H1 (cell line): Measurements from ENCODE around the gene GRIK2. TPM values are rescaled to one million over a fixed set of nuclear protein-coding genes. Genes with fewer than 3 reads are reported as not detected.

Source experiments
- CTCF ChIA-PET: fragments of 300-600 bp; sonication (Branson Sonifier 250); formaldehyde crosslinking; loops from one replicate; lab custom pipeline; 2021; ENCODE audit not compliant: partially characterized antibody; lab: Charles Lee
- POLR2A ChIA-PET: fragments of 300-600 bp; sonication (Branson Sonifier 250); formaldehyde crosslinking; loops from one replicate; lab custom pipeline; 2021; ENCODE audit warnings: inconsistent platforms; ENCODE audit not compliant: partially characterized antibody; lab: Charles Lee
- DNase-seq, 2 experiments: peaks; one replicate each; pipeline versions ENCODE4 v3.0.0 to v3.0.0-alpha.2; 2010 to 2022; ENCODE audit warnings: low spot score in 2 of 2, low read depth in 1 of 2, mixed read lengths in 1 of 2
- FAIRE-seq: peaks from 2 replicates; lab custom pipeline; 2011; peaks lifted over from hg19 to GRCh38; lab: Jason Lieb, UNC
- H2AFZ ChIP-seq: 2 replicates; pipeline ENCODE4 v1.8.1; 2012; ENCODE audit warnings: low read length, inconsistent platforms
- H2AK5ac ChIP-seq: 2 replicates; pipeline ENCODE4 v1.6.1; 2013; ENCODE audit warnings: low read depth, low read length
- H2BK120ac ChIP-seq: replicated peaks from 2 replicates; pipeline ENCODE3; 2013; ENCODE audit warnings: low read depth, low read length, inconsistent platforms
- H2BK12ac ChIP-seq: 2 replicates; pipeline ENCODE4 v1.6.1; 2013; ENCODE audit warnings: low read depth, low read length
- H2BK15ac ChIP-seq: 2 replicates; pipeline ENCODE4 v1.6.1; 2013; ENCODE audit warnings: low read length
- H2BK20ac ChIP-seq: 2 replicates; pipeline ENCODE4 v1.6.1; 2013; ENCODE audit warnings: low read length
- H2BK5ac ChIP-seq: 2 replicates; pipeline ENCODE4 v1.6.1; 2013; ENCODE audit warnings: low read depth, low read length
- H3K14ac ChIP-seq: 2 replicates; pipeline ENCODE4 v1.6.1; 2013; ENCODE audit warnings: inconsistent platforms; ENCODE audit not compliant: insufficient read length
- H3K18ac ChIP-seq: 2 replicates; pipeline ENCODE4 v1.6.1; 2013; ENCODE audit warnings: low read length; ENCODE audit errors: extremely low read depth
- H3K23ac ChIP-seq: 2 replicates; pipeline ENCODE4 v1.6.1; 2013; ENCODE audit warnings: inconsistent platforms; ENCODE audit not compliant: insufficient read length
- H3K23me2 ChIP-seq: 2 replicates; pipeline ENCODE4 v1.6.1; 2013; ENCODE audit warnings: low read depth, low read length
- H3K27ac ChIP-seq: 2 replicates; pipeline ENCODE4 v1.6.1; 2011; ENCODE audit warnings: low read depth, low read length, inconsistent platforms
- H3K27me3 ChIP-seq, 4 experiments: replicated peaks in 1 of 4; 1 replicate in 1 of 4; 2 replicates in 3 of 4; pipeline versions ENCODE4 v1.6.1 to v1.8.1; 2011 to 2013; ENCODE audit warnings: low read length in 3 of 4, mild to moderate bottlenecking in 3 of 4, inconsistent platforms in 2 of 4, mixed read lengths in 2 of 4, moderate library complexity in 1 of 4; ENCODE audit not compliant: control insufficient read depth in 3 of 4, insufficient read depth in 3 of 4; ENCODE audit errors: extremely low read depth in 1 of 4
- H3K36me3 ChIP-seq, 4 experiments: 2 replicates each; pipeline versions ENCODE4 v1.6.1 to v1.8.1; 2011 to 2013; ENCODE audit warnings: mild to moderate bottlenecking in 4 of 4, low read length in 3 of 4, moderate library complexity in 2 of 4, control low read depth in 1 of 4, inconsistent platforms in 1 of 4; ENCODE audit not compliant: insufficient read depth in 4 of 4, control insufficient read depth in 2 of 4
- H3K4ac ChIP-seq: replicated peaks from 2 replicates; pipeline ENCODE3; 2013; ENCODE audit warnings: low read length, low read depth, mixed read lengths, inconsistent platforms; ENCODE audit not compliant: insufficient read length
- H3K4me1 ChIP-seq, 4 experiments: replicated peaks in 1 of 4; 1 replicate in 1 of 4; 2 replicates in 3 of 4; pipeline versions ENCODE4 v1.6.1 to v1.8.1; 2011 to 2013; ENCODE audit warnings: low read length in 3 of 4, inconsistent platforms in 2 of 4, mixed read lengths in 1 of 4; ENCODE audit not compliant: insufficient read depth in 4 of 4, control insufficient read depth in 3 of 4
- H3K4me2 ChIP-seq, 2 experiments: 2 replicates each; pipeline versions ENCODE4 v1.6.1 to v1.8.1; 2011 to 2013; ENCODE audit warnings: low read depth in 2 of 2, low read length in 2 of 2, control low read depth in 1 of 2, inconsistent platforms in 1 of 2, mild to moderate bottlenecking in 1 of 2; ENCODE audit not compliant: insufficient read depth in 1 of 2
- H3K4me3 ChIP-seq, 4 experiments: fragments of 200-600, 300-600 bp in 1 of 4; sonication (generic), shearing (Covaris generic), sonication (Bioruptor Twin) in 1 of 4; 2 replicates each; pipeline versions ENCODE4 v1.5.1 to v1.8.1; 2011 to 2016; ENCODE audit warnings: low read length in 4 of 4, low read depth in 3 of 4, control low read depth in 2 of 4, inconsistent platforms in 2 of 4, mild to moderate bottlenecking in 2 of 4, mixed read lengths in 1 of 4, moderate library complexity in 1 of 4; ENCODE audit not compliant: insufficient read depth in 2 of 4; ENCODE audit errors: extremely low read depth in 1 of 4
- H3K56ac ChIP-seq: replicated peaks from 2 replicates; pipeline ENCODE3; 2013; ENCODE audit warnings: low read depth, mild to moderate bottlenecking, mixed read lengths, low read length, inconsistent platforms; ENCODE audit not compliant: insufficient read length
- H3K79me1 ChIP-seq: 2 replicates; pipeline ENCODE4 v1.6.1; 2013; ENCODE audit warnings: low read depth, low read length, control low read depth
- H3K79me2 ChIP-seq, 2 experiments: 2 replicates each; pipeline versions ENCODE4 v1.6.1 to v1.8.1; 2012 to 2013; ENCODE audit warnings: low read length in 2 of 2, mild to moderate bottlenecking in 2 of 2, inconsistent platforms in 1 of 2; ENCODE audit not compliant: insufficient read depth in 2 of 2, control insufficient read depth in 1 of 2
- H3K9ac ChIP-seq, 4 experiments: replicated peaks in 1 of 4; 1 replicate in 1 of 4; 2 replicates in 3 of 4; pipeline versions ENCODE4 v1.6.1 to v1.8.1; 2011 to 2013; ENCODE audit warnings: low read depth in 3 of 4, low read length in 3 of 4, control low read depth in 2 of 4, mild to moderate bottlenecking in 2 of 4, moderate library complexity in 2 of 4, inconsistent platforms in 1 of 4; ENCODE audit errors: extremely low read depth in 1 of 4
- H3K9me3 ChIP-seq, 2 experiments: 2 replicates each; pipeline versions ENCODE4 v1.6.1 to v1.8.1; 2012 to 2013; ENCODE audit warnings: mild to moderate bottlenecking in 2 of 2, moderate library complexity in 2 of 2, control low read depth in 1 of 2, inconsistent platforms in 1 of 2, low read depth in 1 of 2, low read length in 1 of 2, mixed read lengths in 1 of 2; ENCODE audit not compliant: insufficient read depth in 2 of 2
- H4K20me1 ChIP-seq, 2 experiments: replicated peaks in 1 of 2; 2 replicates each; pipeline versions ENCODE3 to v1.8.1; 2011 to 2013; ENCODE audit warnings: inconsistent platforms in 2 of 2, low read length in 2 of 2, mild to moderate bottlenecking in 1 of 2; ENCODE audit not compliant: insufficient read depth in 2 of 2, control insufficient read depth in 1 of 2
- H4K5ac ChIP-seq: 2 replicates; pipeline ENCODE4 v1.6.1; 2013; ENCODE audit warnings: low read length, low read depth, mixed read lengths, inconsistent platforms; ENCODE audit not compliant: insufficient read length
- H4K8ac ChIP-seq: 2 replicates; pipeline ENCODE4 v1.8.0; 2013; ENCODE audit warnings: mild to moderate bottlenecking, moderate library complexity, low read length, inconsistent platforms; ENCODE audit not compliant: insufficient read depth; ENCODE audit errors: extremely low read depth
- H4K91ac ChIP-seq: replicated peaks from 2 replicates; pipeline ENCODE3; 2013; ENCODE audit warnings: low read length, mixed read lengths, inconsistent platforms; ENCODE audit not compliant: insufficient read length
- CBX8 ChIP-seq: fragments of 300-800, 300-1000 bp; sonication (generic); IDR thresholded peaks from 2 replicates; pipeline ENCODE4 v1.7.1; 2016; ENCODE audit warnings: low read depth, low read length, borderline replicate concordance
- CHD1 ChIP-seq: IDR thresholded peaks from 2 replicates; pipeline ENCODE4 v1.6.1; 2012; ENCODE audit warnings: low read depth, low read length, improper control_type of control experiment
- CTBP2 ChIP-seq: IDR thresholded peaks from 2 replicates; pipeline ENCODE4 v1.7.0; 2011; ENCODE audit warnings: borderline replicate concordance, mild to moderate bottlenecking, moderate library complexity, mixed read lengths, low read length; ENCODE audit not compliant: insufficient read depth, insufficient read length
- KDM4A ChIP-seq: IDR thresholded peaks from one replicate; pipeline ENCODE4 v1.7.1; 2012; ENCODE audit warnings: low read depth, mild to moderate bottlenecking, moderate library complexity, low read length, inconsistent platforms; ENCODE audit not compliant: severe bottlenecking
- NRF1 ChIP-seq: IDR thresholded peaks from 2 replicates; pipeline ENCODE4 v1.6.1; 2011; ENCODE audit warnings: mild to moderate bottlenecking, low read depth, low read length, improper control_type of control experiment
- POU5F1 ChIP-seq: IDR thresholded peaks from 2 replicates; pipeline ENCODE4 v1.6.1; 2011; ENCODE audit warnings: low read depth, mild to moderate bottlenecking, low read length, moderate library complexity
- RBBP5 ChIP-seq: IDR thresholded peaks from 2 replicates; pipeline ENCODE4 v1.7.1; 2012; ENCODE audit warnings: low read depth, mild to moderate bottlenecking, inconsistent platforms, low read length, moderate library complexity, borderline replicate concordance
- SIN3A ChIP-seq, 2 experiments: IDR thresholded peaks in 1 of 2; conservative IDR thresholded peaks in 1 of 2; 2 replicates each; pipeline ENCODE4 v1.6.1; 2011 to 2012; ENCODE audit warnings: low read length in 2 of 2, improper control_type of control experiment in 1 of 2, low read depth in 1 of 2, mild to moderate bottlenecking in 1 of 2
- SIRT6 ChIP-seq: IDR thresholded peaks from one replicate; pipeline ENCODE4 v1.7.1; 2012; ENCODE audit warnings: low read length, inconsistent platforms
- TAF1 ChIP-seq: IDR thresholded peaks from 2 replicates; pipeline ENCODE4 v1.6.1; 2011; ENCODE audit warnings: mild to moderate bottlenecking, low read depth, low read length
- WGBS, 2 experiments: shearing (Covaris generic) in 1 of 2; methylation state at CpG; one replicate each; pipeline versions ENCODE4 v1.1.6 to v1.1.7; 2013 to 2015; ENCODE audit warnings: low lambda C conversion rate in 2 of 2, mixed read lengths in 2 of 2, inconsistent platforms in 1 of 2, low coverage in 1 of 2, missing lambda C conversion rate in 1 of 2; ENCODE audit not compliant: insufficient replicate concordance in 2 of 2, insufficient coverage in 1 of 2, insufficient read length in 1 of 2; ENCODE audit errors: extremely low coverage in 1 of 2, missing lambda C conversion rate in 1 of 2; 5-methylcytosine and 5-hydroxymethylcytosine counted together
- polyA plus RNA-seq, 7 experiments: library from polyadenylated mRNA; depleted of rRNA in 3 of 7; stranded (reverse) in 5 of 7; unstranded in 2 of 7; fragments of >200 nt in 5 of 7; fragments of 200-250 nt in 2 of 7; gene quantifications; 1 replicate in 5 of 7; 2 replicates in 1 of 7; 4 replicates in 1 of 7; pipeline versions ENCODE4 v1.2.1 to v1.2.3, GENCODE V29; 2011 to 2013; ENCODE audit warnings: missing spikeins in 2 of 7, mixed read lengths in 2 of 7
- total RNA-seq: library from RNA; stranded (reverse); fragmentation: NEBNext Ultra II Directional; extraction: Animal tissue kit (Norgen Biotek cat#: 25700); gene quantifications from 2 replicates; pipeline ENCODE4 v1.2.1, GENCODE V29; 2021
- TF ChIP-seq, protein P1 (sequence below): IDR thresholded peaks from 2 replicates; pipeline ENCODE4 v1.6.1; 2012; ENCODE audit warnings: inconsistent platforms

Gene GRIK2
- total and polyA plus RNA-seq, 2 of the 8 experiments (the other 6 are each of a cell fraction or from before 2014, with no cell fraction given): 1.8 to 2.2 TPM

DNA sequence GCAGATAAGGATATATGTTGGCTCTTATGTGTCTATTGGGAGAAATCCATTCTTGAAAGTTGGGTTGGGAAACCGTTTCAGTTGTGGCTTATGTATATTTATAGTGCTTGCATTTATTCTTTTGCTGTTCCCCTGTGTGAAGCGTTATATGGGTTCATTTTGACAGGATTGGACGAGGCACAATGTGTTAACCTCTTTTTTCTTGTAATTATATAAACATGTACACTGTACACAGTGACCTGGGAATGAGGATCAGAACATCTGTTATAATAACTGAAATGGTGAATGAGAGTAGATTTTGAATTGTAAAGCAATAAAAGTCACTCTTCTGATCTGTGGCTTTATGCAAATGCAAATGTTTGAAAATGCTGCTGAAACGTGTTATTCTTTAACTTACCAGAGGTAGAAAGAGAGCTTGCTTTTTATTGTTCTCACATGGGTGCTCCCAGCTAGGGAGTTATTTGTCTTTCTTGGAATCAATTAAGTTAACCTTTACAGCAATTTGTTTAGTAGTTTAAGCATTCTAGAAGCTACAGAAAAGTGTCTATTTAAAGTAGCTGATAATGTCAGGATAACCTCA is 213.7 kb downstream of the GRIK2 start:
- Histone ChIP-seq H3K9me3 (no peaks in the 10 kb centered on the region), H2BK5ac (no peak overlapping the region), H2AFZ (no peak overlapping the region), H3K18ac (no peak overlapping the region), H2BK12ac (no peak overlapping the region), H3K27ac (no peak overlapping the region), H3K79me2 (no peaks in the 10 kb centered on the region), H3K4me1 (peaks cover 0 to 4% (median 0%) of the 10 kb centered on the region in 4 experiments; a peak in 2 of 7 replicates), H3K27me3 (no peaks in the 10 kb centered on the region), H4K20me1 (no peaks in the 10 kb centered on the region), H3K9ac (no peak overlapping the region), H3K23me2 (no peaks in the 10 kb centered on the region), H3K4ac (peak overlapping the region; percentile 61), H2BK15ac (no peak overlapping the region), H3K23ac (no peak overlapping the region), H4K8ac (no peak overlapping the region), H3K79me1 (no peaks in the 10 kb centered on the region), H2BK20ac (no peak overlapping the region), H2BK120ac (peak overlapping the region; percentile 38), H3K56ac (no peak overlapping the region), H3K14ac (no peak overlapping the region), H3K4me3 (no peak overlapping the region), H3K4me2 (no peak overlapping the region), H4K91ac (no peak overlapping the region), H4K5ac (no peak overlapping the region), H3K36me3 (no peaks in the 10 kb centered on the region), H2AK5ac (no peak overlapping the region)
- ChIA-PET POLR2A (no interaction called here), CTCF (no interaction called here)
- DNase-seq: no peak
- TF ChIP-seq NRF1: no peak
- TF ChIP-seq, protein P1, sequence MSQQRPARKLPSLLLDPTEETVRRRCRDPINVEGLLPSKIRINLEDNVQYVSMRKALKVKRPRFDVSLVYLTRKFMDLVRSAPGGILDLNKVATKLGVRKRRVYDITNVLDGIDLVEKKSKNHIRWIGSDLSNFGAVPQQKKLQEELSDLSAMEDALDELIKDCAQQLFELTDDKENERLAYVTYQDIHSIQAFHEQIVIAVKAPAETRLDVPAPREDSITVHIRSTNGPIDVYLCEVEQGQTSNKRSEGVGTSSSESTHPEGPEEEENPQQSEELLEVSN: no peak
- no peak for TF ChIP-seq RBBP5
- no peak for TF ChIP-seq CBX8
- no peak for TF ChIP-seq POU5F1
- TF ChIP-seq TAF1: no peak
- TF ChIP-seq KDM4A: no peak
- no peak for TF ChIP-seq CTBP2
- no peak for TF ChIP-seq SIN3A (conservative IDR thresholded peaks at IDR 0.05 in 1 of 2, IDR thresholded peaks at IDR 0.05 in 1 of 2; ENCODE audit: low read depth in 1 of 2, low read length in 2 of 2)
- TF ChIP-seq CHD1: no peak
- TF ChIP-seq SIRT6: no peak
- 72% methylated on average over 4 of the region's 4 CpGs; no CpG with 5 or more reads in 1 of the 2 experiments for WGBS, 2 experiments
- FAIRE-seq: no peak
